Thoracic aorta (tissue), 2 donors: ENCODE results near the gene ATP13A2. TPM values are rescaled to one million over a fixed set of nuclear protein-coding genes. Genes with fewer than 3 reads are reported as not detected.

Experiments used
- ATAC-seq: fragments of 150-250 bp; one replicate; pipeline ENCODE4 v1.8.0; 2017; ENCODE audit warnings: low read depth; ENCODE audit not compliant: insufficient number of reproducible peaks, low FRiP score
- DNase-seq: peaks from one replicate; pipeline ENCODE4 v3.0.0-alpha.2; 2020; ENCODE audit warnings: low spot score
- H3K27ac ChIP-seq, 2 donors: fragments of 200-600 bp; sonication (generic); 1 replicate in 1 of 2; 2 replicates in 1 of 2; pipeline ENCODE4 v1.5.1; 2016; ENCODE audit warnings: mild to moderate bottlenecking in 2 of 2, moderate library complexity in 2 of 2
- H3K27me3 ChIP-seq: fragments of 200-600 bp; sonication (generic); replicated peaks from 2 replicates; pipeline ENCODE4 v1.6.0; 2016; ENCODE audit warnings: mild to moderate bottlenecking; ENCODE audit not compliant: insufficient read depth
- H3K36me3 ChIP-seq: fragments of 200-600 bp; sonication (generic); one replicate; pipeline ENCODE4 v1.5.1; 2016
- H3K4me1 ChIP-seq, 2 donors: fragments of 200-600 bp; sonication (generic); 1 replicate in 1 of 2; 2 replicates in 1 of 2; pipeline versions ENCODE4 v1.5.1 to v1.6.0; 2016; ENCODE audit warnings: low read depth in 2 of 2, mild to moderate bottlenecking in 1 of 2; ENCODE audit not compliant: control insufficient read depth in 1 of 2
- H3K4me3 ChIP-seq: fragments of 200-600 bp; sonication (generic); 2 replicates; pipeline ENCODE4 v1.5.1; 2016; ENCODE audit warnings: mild to moderate bottlenecking
- H3K9me3 ChIP-seq: fragments of 200-600 bp; sonication (generic); 2 replicates; pipeline ENCODE4 v1.5.1; 2016
- total RNA-seq, 2 donors: library from RNA; depleted of rRNA; stranded (reverse); fragments of >200 nt; gene quantifications; one replicate each; pipeline versions ENCODE4 v1.1.0 to v1.2.3, GENCODE V29; 2016
- TF ChIP-seq, protein P1 (sequence below): fragments of 200-600 bp; sonication (generic); IDR thresholded peaks from one replicate; pipeline ENCODE4 v1.5.1; 2019; ENCODE audit warnings: antibody characterized with exemption

Gene ATP13A2
- total RNA-seq, 2 donors from 2014 or later, result 45.1 to 59.0 TPM

- H3K9me3 ChIP-seq, result no peaks in the 10 kb centered on the region
- H3K4me1 ChIP-seq, result no peaks in the 10 kb centered on the region
- H3K36me3 ChIP-seq, result peaks cover 23% of the 10 kb centered on the region
- no peak overlapping the region for H3K4me3 ChIP-seq
- no peak overlapping the region for H3K27ac ChIP-seq
- DNase-seq (no peak), ATAC-seq (no peak)
- TF ChIP-seq, protein P1, sequence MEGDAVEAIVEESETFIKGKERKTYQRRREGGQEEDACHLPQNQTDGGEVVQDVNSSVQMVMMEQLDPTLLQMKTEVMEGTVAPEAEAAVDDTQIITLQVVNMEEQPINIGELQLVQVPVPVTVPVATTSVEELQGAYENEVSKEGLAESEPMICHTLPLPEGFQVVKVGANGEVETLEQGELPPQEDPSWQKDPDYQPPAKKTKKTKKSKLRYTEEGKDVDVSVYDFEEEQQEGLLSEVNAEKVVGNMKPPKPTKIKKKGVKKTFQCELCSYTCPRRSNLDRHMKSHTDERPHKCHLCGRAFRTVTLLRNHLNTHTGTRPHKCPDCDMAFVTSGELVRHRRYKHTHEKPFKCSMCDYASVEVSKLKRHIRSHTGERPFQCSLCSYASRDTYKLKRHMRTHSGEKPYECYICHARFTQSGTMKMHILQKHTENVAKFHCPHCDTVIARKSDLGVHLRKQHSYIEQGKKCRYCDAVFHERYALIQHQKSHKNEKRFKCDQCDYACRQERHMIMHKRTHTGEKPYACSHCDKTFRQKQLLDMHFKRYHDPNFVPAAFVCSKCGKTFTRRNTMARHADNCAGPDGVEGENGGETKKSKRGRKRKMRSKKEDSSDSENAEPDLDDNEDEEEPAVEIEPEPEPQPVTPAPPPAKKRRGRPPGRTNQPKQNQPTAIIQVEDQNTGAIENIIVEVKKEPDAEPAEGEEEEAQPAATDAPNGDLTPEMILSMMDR, result no peak
- H3K27me3 ChIP-seq, result no peaks in the 10 kb centered on the region
Observed at GRCh38 chr1:16996845-16997244, 14.9 kb downstream of the ATP13A2 start.

DNA sequence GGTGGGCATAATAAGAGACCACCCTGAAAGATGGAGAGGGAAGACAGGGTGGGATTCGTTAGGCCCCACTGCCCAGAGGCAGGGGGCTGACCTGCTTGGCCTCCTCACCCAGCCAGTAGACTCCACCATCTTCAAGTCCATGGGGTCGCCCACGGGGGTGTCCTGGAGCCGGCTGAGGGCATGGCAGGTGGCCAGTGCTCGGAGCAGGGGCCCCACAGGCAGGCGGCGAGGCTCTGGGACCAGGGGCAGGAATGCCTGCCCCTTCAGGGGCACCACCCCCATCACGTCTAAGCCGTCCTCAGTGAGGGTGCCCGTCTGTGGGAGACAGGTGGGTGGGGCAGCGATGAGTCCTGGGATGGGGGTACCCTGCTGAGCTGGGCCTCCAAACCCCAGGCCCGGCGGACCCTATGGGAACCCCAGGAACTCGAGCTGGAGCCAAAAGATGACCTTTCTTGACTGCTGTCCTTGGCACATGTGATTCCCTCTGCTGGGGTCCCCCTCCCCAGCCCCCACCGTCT, 18.1 kb downstream of the ATP13A2 start:
- no peak for DNase-seq
- Histone ChIP-seq H3K27me3 (no peaks in the 10 kb centered on the region), H3K4me1 (no peaks in the 10 kb centered on the region), H3K9me3 (no peaks in the 10 kb centered on the region), H3K36me3 (peaks cover 29% of the 10 kb centered on the region), H3K4me3 (no peak overlapping the region), H3K27ac (no peak overlapping the region)
- no peak for ATAC-seq
- TF ChIP-seq, protein P1, result no peak

DNA sequence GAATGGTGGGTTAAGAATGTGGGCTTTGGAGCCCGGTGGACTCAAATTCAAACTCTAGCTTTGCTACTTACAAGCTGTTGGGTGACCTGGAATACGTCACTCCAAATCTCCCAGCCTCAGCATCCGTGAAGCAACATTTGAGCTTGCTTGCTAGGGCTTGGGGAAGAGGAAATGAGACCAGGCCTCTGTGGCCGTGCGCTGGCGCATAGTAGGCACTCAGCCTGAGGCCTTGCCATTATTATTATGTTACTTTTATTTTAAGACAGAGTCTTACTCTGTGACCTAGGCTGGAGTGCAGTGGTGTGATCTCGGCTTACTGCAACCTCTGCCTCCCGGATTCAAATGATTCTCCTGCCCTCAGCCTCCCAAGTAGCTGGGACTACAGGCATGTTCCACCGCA, 19.1 kb downstream of the ATP13A2 start:
- TF ChIP-seq, protein P1, result no peak
- DNase-seq (no peak), ATAC-seq (no peak)
- Histone ChIP-seq H3K27ac (no peak overlapping the region), H3K4me3 (no peak overlapping the region), H3K27me3 (no peaks in the 10 kb centered on the region), H3K9me3 (no peaks in the 10 kb centered on the region), H3K36me3 (peaks cover 34% of the 10 kb centered on the region), H3K4me1 (no peaks in the 10 kb centered on the region)

DNA sequence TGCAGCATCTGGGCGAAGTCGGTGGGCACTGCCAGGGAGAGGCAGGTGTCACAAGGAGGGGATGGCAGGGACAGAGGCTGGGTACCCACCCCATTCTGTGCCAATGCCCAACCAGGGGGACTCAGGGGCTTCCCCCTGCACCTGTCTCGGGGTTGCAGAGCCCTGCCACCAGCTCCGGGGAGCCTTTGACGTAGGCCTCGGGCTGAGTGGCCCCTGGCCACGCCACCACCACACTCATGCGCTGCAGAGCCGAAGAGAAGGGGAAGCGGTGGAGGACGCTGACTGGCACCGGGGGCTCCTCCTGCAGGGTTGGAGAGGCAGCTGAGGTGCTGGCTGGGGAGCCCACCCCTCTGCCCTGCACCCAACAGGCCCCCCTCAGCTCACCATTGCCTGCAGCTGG, 19.6 kb downstream of the ATP13A2 start:
- no peaks in the 10 kb centered on the region for H3K9me3 ChIP-seq
- no peak for DNase-seq
- no peak overlapping the region for H3K4me3 ChIP-seq
- ATAC-seq, result no peak
- no peak overlapping the region for H3K27ac ChIP-seq
- H3K4me1 ChIP-seq, result no peaks in the 10 kb centered on the region
- H3K36me3 ChIP-seq, result peaks cover 36% of the 10 kb centered on the region
- TF ChIP-seq, protein P1, result no peak
- H3K27me3 ChIP-seq, result no peaks in the 10 kb centered on the region

GRCh38 chr1:16991571-16991970, 20.2 kb downstream of the ATP13A2 start:
- H3K36me3 ChIP-seq, result peaks cover 36% of the 10 kb centered on the region
- no peak for ATAC-seq
- H3K9me3 ChIP-seq, result no peaks in the 10 kb centered on the region
- H3K27ac ChIP-seq, result no peak overlapping the region
- DNase-seq, result no peak
- H3K4me1 ChIP-seq, result no peaks in the 10 kb centered on the region
- TF ChIP-seq, protein P1, result no peak
- H3K27me3 ChIP-seq, result no peaks in the 10 kb centered on the region
- H3K4me3 ChIP-seq, result no peak overlapping the region
